HG02610 (cell line): ENCODE data around the gene CYBA.
"Not testable (repeated sequence)": the region's sequence is repeated elsewhere in the genome, so short reads cannot be mapped to it uniquely, and the experiment has no call there.

Experiments
- ATAC-seq: cut with Tn5 transposase; IDR thresholded peaks from one replicate; pipeline ENCODE4 v1.9.1; 2021; ENCODE audit warnings: mild to moderate bottlenecking, moderate library complexity; ENCODE audit not compliant: unreplicated experiment

CYBA gene

GRCh38 chr16:88614818-88615580 lies 35.9 kb downstream of the CYBA start:
- ATAC-seq = no peak

GRCh38 chr16:88613911-88614817 lies 36.7 kb downstream of the CYBA start:
- ATAC-seq = no peak

DNA sequence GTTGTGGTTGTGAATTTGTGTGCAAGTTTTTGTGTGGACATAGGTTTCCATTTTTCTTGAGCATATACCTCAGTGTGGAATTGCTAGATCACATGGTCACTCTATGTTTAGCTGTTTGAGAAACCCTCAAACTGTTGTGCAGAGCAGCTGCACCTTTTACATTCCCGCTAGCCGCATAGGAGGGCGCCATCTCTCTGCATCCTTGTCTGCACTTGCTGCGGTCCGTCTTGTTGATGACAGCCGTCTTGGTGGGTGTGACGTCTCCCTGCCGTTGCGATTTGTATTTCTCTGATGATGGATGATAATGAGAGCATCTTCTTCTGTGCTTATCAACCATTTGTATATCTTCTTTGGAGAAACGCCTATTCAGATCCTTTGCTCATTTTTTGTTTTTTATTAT lies 37.6 kb downstream of the CYBA start:
- ATAC-seq = no peak

DNA sequence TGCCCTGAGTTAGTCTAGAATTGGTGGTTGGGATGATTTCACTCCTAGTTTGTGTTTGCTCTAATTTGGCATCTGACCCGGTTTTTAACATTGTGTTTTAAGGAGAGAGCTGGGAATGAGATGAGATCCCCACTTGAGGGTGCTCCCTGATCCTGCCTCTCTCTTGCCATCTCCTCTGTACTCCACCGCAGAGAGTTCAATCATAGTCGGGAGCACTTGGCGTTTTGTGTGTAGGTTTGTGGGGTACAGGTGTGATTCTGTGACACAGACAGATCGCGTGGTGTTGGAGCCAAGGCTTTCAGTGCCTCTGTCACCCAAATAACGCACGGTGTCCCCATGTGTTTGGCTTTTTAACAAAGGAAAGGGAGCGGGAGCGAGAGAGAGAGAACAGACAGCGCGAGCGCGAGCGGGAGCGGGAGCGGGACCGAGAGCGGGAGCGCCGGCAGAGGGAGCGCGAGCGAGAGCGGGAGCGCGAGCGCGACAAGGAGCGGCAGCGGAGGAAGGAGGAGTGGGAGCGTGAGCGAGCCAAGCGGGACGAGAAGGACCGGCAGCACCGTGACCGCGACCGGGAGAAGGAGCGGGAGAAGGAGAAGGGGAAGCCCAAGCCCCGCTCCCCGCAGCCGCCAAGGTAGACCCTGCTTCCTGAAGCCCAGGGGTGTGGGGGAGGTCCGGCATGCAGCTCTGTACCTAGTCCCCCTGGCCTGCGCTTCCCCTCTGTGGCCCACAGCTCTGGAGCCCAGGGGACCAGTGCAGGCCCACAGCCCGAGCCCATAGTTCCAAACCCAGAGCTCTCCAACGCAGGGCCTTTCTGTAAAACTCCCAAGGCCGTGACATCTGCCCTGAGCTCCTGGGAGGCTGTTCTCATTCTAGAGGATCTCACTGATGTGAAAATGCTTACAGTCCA lies 39.7 kb downstream of the CYBA start:
- ATAC-seq = no peak

DNA sequence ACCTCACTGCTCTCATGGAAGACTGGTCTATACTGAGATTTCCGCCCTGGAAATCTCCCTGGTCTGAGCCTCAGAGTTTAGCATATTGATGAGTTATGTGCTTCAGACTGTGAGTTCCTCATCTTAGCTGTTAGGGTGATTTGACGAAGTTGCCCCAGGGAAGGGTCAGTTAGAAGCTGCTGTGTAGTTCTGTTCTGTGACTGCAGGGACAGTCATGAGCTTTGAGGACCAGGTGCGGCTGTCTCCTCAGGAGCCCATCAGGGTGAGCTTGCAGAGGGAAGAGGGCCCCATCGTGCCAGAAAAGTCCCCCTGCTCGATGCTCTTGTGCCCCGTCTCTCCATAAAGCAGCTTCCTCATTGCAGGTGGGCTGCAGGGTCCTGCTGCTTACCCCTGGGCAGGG lies 40.8 kb downstream of the CYBA start:
- no peak for ATAC-seq

DNA sequence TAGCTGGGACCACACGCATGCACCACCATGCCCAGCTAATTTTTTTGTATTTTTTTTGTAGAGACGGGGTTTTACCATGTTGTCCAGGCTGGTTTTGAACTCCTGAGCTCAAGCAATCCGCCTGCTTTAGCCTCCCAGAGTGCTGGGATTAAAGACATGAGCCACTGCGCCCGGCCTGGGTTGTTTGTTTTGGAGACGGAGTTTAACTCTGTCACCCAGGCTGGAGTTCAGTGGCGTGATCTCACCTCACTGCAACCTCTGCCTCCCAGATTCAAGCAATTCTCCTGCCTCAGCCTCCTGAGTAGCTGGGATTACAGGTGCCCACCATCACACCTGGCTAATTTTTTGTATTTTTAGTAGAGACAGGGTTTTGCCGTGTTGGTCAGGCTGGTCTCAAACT lies 41.4 kb downstream of the CYBA start:
- not testable (repeated sequence) for ATAC-seq

GRCh38 chr16:88608076-88608475 lies 42.8 kb downstream of the CYBA start:
- ATAC-seq = no peak

- ATAC-seq = no peak
Measured at GRCh38 chr16:88606148-88606757, 44.6 kb downstream of the CYBA start.

DNA sequence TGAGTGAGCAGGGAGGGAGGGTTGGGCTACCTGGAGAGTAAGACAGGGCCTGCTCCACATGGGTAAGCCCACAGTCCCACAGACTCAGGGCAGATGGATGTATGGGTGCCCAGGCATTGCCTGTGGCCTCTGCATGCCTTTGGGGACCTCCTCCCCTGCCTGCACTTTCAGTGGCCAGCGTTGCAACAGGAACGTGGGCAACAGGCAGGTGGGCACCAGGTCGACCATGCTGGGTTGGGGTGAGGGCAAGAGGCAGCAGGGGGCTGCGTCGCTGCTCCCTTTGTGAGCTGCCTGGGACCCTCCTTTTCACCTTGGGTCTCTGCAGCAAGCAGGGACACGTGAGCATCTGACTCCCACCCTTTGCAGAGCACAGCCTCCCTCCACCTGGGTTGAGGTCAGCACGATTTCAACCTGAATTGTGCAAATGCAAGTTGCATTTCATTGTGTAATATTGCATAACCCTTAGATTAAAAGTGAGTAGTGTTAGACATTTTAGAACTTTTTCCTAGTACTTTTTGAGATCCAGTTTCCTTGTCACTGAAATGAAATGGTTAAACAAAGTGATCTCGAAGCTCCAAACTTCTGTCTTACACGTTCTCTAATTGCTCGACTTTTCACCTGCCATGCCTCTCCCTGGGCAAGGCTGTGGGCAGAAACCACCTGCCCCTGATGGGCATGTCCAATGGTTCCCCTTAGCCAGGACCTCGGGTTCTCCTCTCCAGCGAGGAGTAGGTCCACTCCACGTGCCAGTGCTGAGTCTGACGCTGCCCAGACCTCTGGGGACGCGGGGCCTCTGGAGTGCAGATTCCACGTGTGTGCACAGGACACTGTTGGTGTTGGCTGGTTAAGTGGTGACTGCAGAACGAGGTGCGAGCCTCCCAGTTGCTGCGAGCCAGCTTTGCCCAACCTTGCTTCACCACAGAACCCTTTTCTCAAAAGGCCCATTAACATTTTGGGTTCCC lies 45.4 kb downstream of the CYBA start:
- no peak for ATAC-seq

GRCh38 chr16:88602091-88602490 lies 48.8 kb downstream of the CYBA start:
- ATAC-seq = no peak

DNA sequence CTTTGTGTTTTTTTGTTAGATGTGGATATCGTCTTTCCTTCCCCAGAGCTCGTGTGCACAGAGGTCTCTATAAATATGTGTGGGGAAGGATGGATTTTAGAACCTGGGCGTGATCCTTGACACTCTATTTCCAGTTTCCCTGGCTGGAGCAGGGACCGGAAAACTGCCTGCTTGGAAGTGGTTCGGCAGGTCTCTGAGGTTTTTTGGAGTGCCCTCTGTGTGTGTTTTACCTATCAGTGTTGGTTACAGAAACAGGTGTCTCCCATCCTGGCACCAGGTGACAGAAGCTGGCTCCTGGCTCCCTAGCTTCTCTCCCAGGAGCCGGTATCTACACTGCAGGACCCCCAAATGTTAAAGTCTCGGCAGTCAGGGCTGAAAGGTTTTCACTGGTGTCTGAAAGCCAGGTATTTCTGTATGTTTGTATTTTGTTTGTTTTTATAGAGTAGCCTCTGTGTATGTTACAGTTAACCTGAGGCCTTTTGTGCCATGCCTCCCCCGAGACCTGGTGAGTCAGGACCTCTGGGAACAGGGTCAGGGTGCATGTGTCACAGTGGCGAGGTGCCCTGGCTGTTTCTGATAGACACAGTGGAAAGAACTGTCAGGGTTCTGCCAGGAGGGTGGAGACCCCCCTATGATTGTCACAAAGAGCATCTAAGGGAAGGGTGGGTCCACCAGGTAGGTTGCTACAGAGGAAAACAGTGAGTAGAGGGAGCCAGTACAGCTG lies 49.4 kb downstream of the CYBA start:
- ATAC-seq = no peak

GRCh38 chr16:88600539-88600896 lies 50.3 kb downstream of the CYBA start:
- ATAC-seq = no peak

DNA sequence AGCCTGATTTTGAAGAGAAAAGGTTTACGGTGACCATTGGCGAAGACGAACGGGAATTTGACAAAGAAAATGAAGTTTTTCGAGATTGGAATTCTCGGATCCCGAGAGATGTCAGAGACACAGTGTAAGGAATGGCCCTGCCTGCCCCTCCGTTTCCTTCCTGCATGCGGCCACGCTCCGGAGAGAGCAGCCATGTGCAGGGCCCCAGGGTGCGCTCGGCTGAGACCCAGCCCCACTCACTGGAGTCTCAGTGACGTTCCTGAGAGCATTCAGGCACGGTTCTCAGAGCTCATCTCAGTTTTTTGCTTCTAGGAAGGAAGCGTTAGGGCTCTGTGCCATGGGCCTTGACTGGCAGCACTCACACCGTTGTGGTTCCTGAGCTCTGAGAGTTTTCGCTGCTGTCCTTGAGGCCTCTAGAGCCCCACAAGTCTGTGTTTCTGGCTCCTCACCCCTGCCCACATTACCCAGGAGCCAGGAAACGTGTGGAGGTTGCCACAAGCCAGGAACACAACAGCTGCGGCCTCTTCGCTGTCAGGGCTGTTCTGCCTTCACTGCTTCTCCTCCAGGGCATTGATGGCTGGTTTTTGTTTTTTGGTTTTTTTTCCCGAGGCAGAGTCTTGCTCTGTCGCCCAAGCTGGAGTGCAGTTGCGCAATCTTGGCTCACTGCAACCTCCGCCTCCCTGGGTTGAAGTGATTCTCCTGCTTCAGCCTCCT lies 50.9 kb downstream of the CYBA start:
- no peak for ATAC-seq

GRCh38 chr16:88599092-88599733 lies 51.6 kb downstream of the CYBA start:
- ATAC-seq = no peak

- no peak for ATAC-seq
Measured at GRCh38 chr16:88597856-88598491, 52.9 kb downstream of the CYBA start.

GRCh38 chr16:88596483-88596882 lies 54.4 kb downstream of the CYBA start:
- ATAC-seq = no peak

- no peak for ATAC-seq
Measured at GRCh38 chr16:88595921-88596320, 54.9 kb downstream of the CYBA start.
